ENCODE measurements around the gene EOLA1. TPM values are rescaled to one million over a fixed set of nuclear protein-coding genes. Genes with fewer than 3 reads are reported as not detected.

The EOLA1 gene
- total RNA-seq, 1 experiment from 2014 or later = 9.0 TPM

- H3K79me2 ChIP-seq (ENCODE audit: insufficient read depth, low read length) = no peaks in the 10 kb centered on the region
- no peak overlapping the region for H2AFZ ChIP-seq (ENCODE audit: low read depth, low read length, poor library complexity, severe bottlenecking)
- H3K9me2 ChIP-seq (ENCODE audit: insufficient read depth) = no peaks in the 10 kb centered on the region
- CTCF ChIA-PET = interaction anchor here (0.7 to 2.1 kb wide), 8 partner anchors 8 to 467 kb away, joined by 3 to 14 read pairs (median 4); no protein-coding TSS in a partner anchor
- TF ChIP-seq MAX (IDR thresholded peaks at IDR 0.05) (no peak), FOSL1 (IDR thresholded peaks at IDR 0.05; ENCODE audit: low read depth) (no peak), RAD21 (IDR thresholded peaks at IDR 0.05; ENCODE audit: low read depth) (peak; percentile 45)
- TF ChIP-seq, protein P1, sequence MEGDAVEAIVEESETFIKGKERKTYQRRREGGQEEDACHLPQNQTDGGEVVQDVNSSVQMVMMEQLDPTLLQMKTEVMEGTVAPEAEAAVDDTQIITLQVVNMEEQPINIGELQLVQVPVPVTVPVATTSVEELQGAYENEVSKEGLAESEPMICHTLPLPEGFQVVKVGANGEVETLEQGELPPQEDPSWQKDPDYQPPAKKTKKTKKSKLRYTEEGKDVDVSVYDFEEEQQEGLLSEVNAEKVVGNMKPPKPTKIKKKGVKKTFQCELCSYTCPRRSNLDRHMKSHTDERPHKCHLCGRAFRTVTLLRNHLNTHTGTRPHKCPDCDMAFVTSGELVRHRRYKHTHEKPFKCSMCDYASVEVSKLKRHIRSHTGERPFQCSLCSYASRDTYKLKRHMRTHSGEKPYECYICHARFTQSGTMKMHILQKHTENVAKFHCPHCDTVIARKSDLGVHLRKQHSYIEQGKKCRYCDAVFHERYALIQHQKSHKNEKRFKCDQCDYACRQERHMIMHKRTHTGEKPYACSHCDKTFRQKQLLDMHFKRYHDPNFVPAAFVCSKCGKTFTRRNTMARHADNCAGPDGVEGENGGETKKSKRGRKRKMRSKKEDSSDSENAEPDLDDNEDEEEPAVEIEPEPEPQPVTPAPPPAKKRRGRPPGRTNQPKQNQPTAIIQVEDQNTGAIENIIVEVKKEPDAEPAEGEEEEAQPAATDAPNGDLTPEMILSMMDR (IDR thresholded peaks at IDR 0.05 in 2 of 3, conservative IDR thresholded peaks at IDR 0.05 in 1 of 3; ENCODE audit: borderline replicate concordance in 1 of 3, insufficient read depth in 1 of 3, low read depth in 2 of 3, low read length in 2 of 3) = peak; percentile 47 to 56 (median 54); a peak in 5 of 6 replicates
- H3K27ac ChIP-seq (ENCODE audit: low read depth, low read length) = no peak overlapping the region
- H3K9me3 ChIP-seq (ENCODE audit: control insufficient read depth in 1 of 2, insufficient read depth in 1 of 2, low read depth in 1 of 2, low read length in 2 of 2) = no peaks in the 10 kb centered on the region
- POLR2A ChIA-PET = no interaction called here
- H3K4me1 ChIP-seq (ENCODE audit: control insufficient read depth in 1 of 2, insufficient read depth in 2 of 2, low read length in 2 of 2) = peaks cover 11 to 29% of the 10 kb centered on the region in 2 experiments
- no peaks in the 10 kb centered on the region for H4K20me1 ChIP-seq (ENCODE audit: insufficient read depth)
- peak overlapping the region; percentile 63 for H3K4me2 ChIP-seq (ENCODE audit: low read length)
- ATAC-seq (peak; percentile 81), DNase-seq (ENCODE audit: low read depth, low spot score) (no peak)
- H3K4me3 ChIP-seq (replicated peaks in 1 of 2; ENCODE audit: low read depth in 1 of 2, low read length in 2 of 2) = no peak overlapping the region
- no peaks in the 10 kb centered on the region for H3K27me3 ChIP-seq (ENCODE audit: insufficient read depth, low read length)
- no TSS peak for BruUV-seq (replicated peaks)
- RAD21 ChIA-PET (ENCODE audit: low non-redundant PET in 1 of 2, low total read pairs in 2 of 2, uncharacterized antibody in 2 of 2, unreplicated experiment in 2 of 2) = no interaction called here
- no peak overlapping the region for H3K9ac ChIP-seq (ENCODE audit: low read length)
- H3K36me3 ChIP-seq (ENCODE audit: control insufficient read depth in 1 of 2, insufficient read depth in 2 of 2, low read length in 2 of 2) = no peaks in the 10 kb centered on the region
- intact Hi-C loops (cut with micrococcal nuclease) = loop anchor here (1.0 kb wide), 1 partner anchor 450 kb away; no protein-coding TSS in a partner anchor
Observed at GRCh38 chrX:149512225-149512885, 28.5 kb upstream of the EOLA1 start.

- TF ChIP-seq FOSL1 (IDR thresholded peaks at IDR 0.05; ENCODE audit: low read depth) (no peak), SIN3A (IDR thresholded peaks at IDR 0.05; ENCODE audit: low read depth) (no peak), SP1 (IDR thresholded peaks at IDR 0.05; ENCODE audit: low read depth) (no peak)
- no peak for DNase-seq (ENCODE audit: low read depth, low spot score)
- H3K9me2 ChIP-seq (ENCODE audit: insufficient read depth) = no peaks in the 10 kb centered on the region
- BruUV-seq (replicated peaks) = no TSS peak
- ChIA-PET POLR2A (no interaction called here), RAD21 (ENCODE audit: low non-redundant PET in 1 of 2, low total read pairs in 2 of 2, uncharacterized antibody in 2 of 2, unreplicated experiment in 2 of 2) (no interaction called here), CTCF (no interaction called here)
- no peaks in the 10 kb centered on the region for H3K36me3 ChIP-seq (ENCODE audit: control insufficient read depth in 1 of 2, insufficient read depth in 2 of 2, low read length in 2 of 2)
- H3K4me1 ChIP-seq (ENCODE audit: control insufficient read depth in 1 of 2, insufficient read depth in 2 of 2, low read length in 2 of 2) = peaks cover 11 to 29% of the 10 kb centered on the region in 2 experiments
- no peaks in the 10 kb centered on the region for H3K9me3 ChIP-seq (ENCODE audit: control insufficient read depth in 1 of 2, insufficient read depth in 1 of 2, low read depth in 1 of 2, low read length in 2 of 2)
- H3K4me2 ChIP-seq (ENCODE audit: low read length) = no peak overlapping the region
- no peaks in the 10 kb centered on the region for H3K79me2 ChIP-seq (ENCODE audit: insufficient read depth, low read length)
- intact Hi-C loops (cut with micrococcal nuclease) = no loop called here
- no peaks in the 10 kb centered on the region for H3K27me3 ChIP-seq (ENCODE audit: insufficient read depth, low read length)
- H4K20me1 ChIP-seq (ENCODE audit: insufficient read depth) = no peaks in the 10 kb centered on the region
- no peak overlapping the region for H2AFZ ChIP-seq (ENCODE audit: low read depth, low read length, poor library complexity, severe bottlenecking)
- no peak overlapping the region for H3K27ac ChIP-seq (ENCODE audit: low read depth, low read length)
- ATAC-seq = no peak
- no peak overlapping the region for H3K4me3 ChIP-seq (replicated peaks in 1 of 2; ENCODE audit: low read depth in 1 of 2, low read length in 2 of 2)
- no peak overlapping the region for H3K9ac ChIP-seq (ENCODE audit: low read length)
Observed at GRCh38 chrX:149513825-149514428, 26.9 kb upstream of the EOLA1 start.
